ENCODE measurements around the gene KL. TPM values are rescaled to one million over a fixed set of nuclear protein-coding genes. Genes with fewer than 3 reads are reported as not detected.

KL gene
- total RNA-seq, 1 donor from 2014 or later, result 3.6 TPM

- no peak for TF ChIP-seq CTCF (conservative IDR thresholded peaks at IDR 0.05)
- no peak for DNase-seq (ENCODE audit: extremely low spot score, unreplicated experiment)
- peak overlapping the region; percentile 8 for H3K4me3 Mint-ChIP-seq
- H3K27ac Mint-ChIP-seq, result peak overlapping the region; percentile 6
- H3K9me3 Mint-ChIP-seq, result peaks cover 17% of the 10 kb centered on the region
- H3K27me3 Mint-ChIP-seq, result peaks cover 9% of the 10 kb centered on the region
- H3K36me3 Mint-ChIP-seq, result no peaks in the 10 kb centered on the region
- H3K4me1 Mint-ChIP-seq (ENCODE audit: unreplicated experiment), result peaks cover 12% of the 10 kb centered on the region
Observed at GRCh38 chr13:33008946-33009722, 7.1 kb upstream of the KL start.

GRCh38 chr13:33011828-33012470 is 4.3 kb upstream of the KL start:
- Mint-ChIP-seq H3K27ac (no peak overlapping the region), H3K27me3 (peaks cover 27% of the 10 kb centered on the region), H3K4me1 (ENCODE audit: unreplicated experiment) (peaks cover 14% of the 10 kb centered on the region), H3K36me3 (no peaks in the 10 kb centered on the region), H3K9me3 (peaks cover 17% of the 10 kb centered on the region), H3K4me3 (no peak overlapping the region)
- no peak for TF ChIP-seq CTCF (conservative IDR thresholded peaks at IDR 0.05)
- DNase-seq (ENCODE audit: extremely low spot score, unreplicated experiment), result no peak

- TF ChIP-seq CTCF (conservative IDR thresholded peaks at IDR 0.05), result no peak
- peak overlapping the region; percentile 57 for H3K4me3 Mint-ChIP-seq
- H3K27ac Mint-ChIP-seq, result peak overlapping the region; percentile 23
- DNase-seq (ENCODE audit: extremely low spot score, unreplicated experiment), result no peak
- peaks cover 48% of the 10 kb centered on the region for H3K27me3 Mint-ChIP-seq
- H3K36me3 Mint-ChIP-seq, result no peaks in the 10 kb centered on the region
- peaks cover 4% of the 10 kb centered on the region for H3K9me3 Mint-ChIP-seq
- peaks cover 15% of the 10 kb centered on the region for H3K4me1 Mint-ChIP-seq (ENCODE audit: unreplicated experiment)
Observed at GRCh38 chr13:33014291-33014690, 1.9 kb upstream of the KL start.

- no peaks in the 10 kb centered on the region for H3K36me3 Mint-ChIP-seq
- no peak for TF ChIP-seq CTCF (conservative IDR thresholded peaks at IDR 0.05)
- peaks cover 58% of the 10 kb centered on the region for H3K27me3 Mint-ChIP-seq
- peaks cover 14% of the 10 kb centered on the region for H3K4me1 Mint-ChIP-seq (ENCODE audit: unreplicated experiment)
- H3K4me3 Mint-ChIP-seq, result peak overlapping the region; percentile 83
- H3K9me3 Mint-ChIP-seq, result no peaks in the 10 kb centered on the region
- H3K27ac Mint-ChIP-seq, result peak overlapping the region; percentile 80
- DNase-seq (ENCODE audit: extremely low spot score, unreplicated experiment), result no peak
Observed at GRCh38 chr13:33015241-33015668, 968 bp upstream of the KL start.

GRCh38 chr13:33015791-33016323 is 366 bp upstream of the KL start:
- Mint-ChIP-seq H3K4me1 (ENCODE audit: unreplicated experiment) (peaks cover 14% of the 10 kb centered on the region), H3K36me3 (no peaks in the 10 kb centered on the region), H3K27me3 (peaks cover 64% of the 10 kb centered on the region), H3K9me3 (no peaks in the 10 kb centered on the region), H3K4me3 (peak overlapping the region; percentile 83), H3K27ac (peak overlapping the region; percentile 80)
- peak; percentile 71 for DNase-seq (ENCODE audit: extremely low spot score, unreplicated experiment)
- TF ChIP-seq CTCF (conservative IDR thresholded peaks at IDR 0.05), result no peak
